Measurements from ENCODE around the gene C5.

DNA sequence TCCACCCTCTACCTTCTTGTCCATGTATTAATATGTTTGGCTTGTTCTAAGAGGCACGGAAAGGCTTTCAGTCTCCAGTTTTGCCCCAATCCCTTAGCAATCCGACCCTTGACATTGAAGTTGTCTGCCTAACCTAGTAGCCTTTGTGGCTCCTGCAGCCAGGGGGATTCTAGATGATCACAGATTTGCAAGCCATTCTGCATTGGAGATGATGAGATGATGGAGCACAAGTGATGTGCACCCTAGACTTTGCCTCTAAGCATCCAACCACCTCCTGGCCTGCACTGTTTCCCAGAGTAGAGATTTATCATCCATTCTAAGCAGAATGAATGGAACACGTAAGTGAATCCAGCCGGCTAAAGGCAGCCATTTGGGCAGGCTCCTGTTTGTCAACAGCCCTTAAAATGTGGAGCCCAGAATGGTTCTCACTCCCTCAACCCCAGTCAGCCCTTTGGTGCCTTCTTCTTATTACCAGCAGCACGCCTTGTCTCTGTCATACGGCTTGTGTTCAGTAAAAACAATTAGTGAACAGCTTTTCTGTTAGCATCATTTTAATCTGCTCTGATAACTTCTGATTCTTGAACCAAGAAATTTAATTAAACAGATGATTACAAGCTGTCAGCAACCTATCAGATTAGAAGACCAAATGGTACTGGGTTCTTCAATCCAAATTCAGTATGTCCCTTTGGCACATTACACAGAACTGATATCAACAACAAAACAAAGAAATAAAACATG lies 117.8 kb downstream of the C5 start:
- TF ChIP-seq, protein P1, sequence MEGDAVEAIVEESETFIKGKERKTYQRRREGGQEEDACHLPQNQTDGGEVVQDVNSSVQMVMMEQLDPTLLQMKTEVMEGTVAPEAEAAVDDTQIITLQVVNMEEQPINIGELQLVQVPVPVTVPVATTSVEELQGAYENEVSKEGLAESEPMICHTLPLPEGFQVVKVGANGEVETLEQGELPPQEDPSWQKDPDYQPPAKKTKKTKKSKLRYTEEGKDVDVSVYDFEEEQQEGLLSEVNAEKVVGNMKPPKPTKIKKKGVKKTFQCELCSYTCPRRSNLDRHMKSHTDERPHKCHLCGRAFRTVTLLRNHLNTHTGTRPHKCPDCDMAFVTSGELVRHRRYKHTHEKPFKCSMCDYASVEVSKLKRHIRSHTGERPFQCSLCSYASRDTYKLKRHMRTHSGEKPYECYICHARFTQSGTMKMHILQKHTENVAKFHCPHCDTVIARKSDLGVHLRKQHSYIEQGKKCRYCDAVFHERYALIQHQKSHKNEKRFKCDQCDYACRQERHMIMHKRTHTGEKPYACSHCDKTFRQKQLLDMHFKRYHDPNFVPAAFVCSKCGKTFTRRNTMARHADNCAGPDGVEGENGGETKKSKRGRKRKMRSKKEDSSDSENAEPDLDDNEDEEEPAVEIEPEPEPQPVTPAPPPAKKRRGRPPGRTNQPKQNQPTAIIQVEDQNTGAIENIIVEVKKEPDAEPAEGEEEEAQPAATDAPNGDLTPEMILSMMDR (IDR thresholded peaks at IDR 0.05) = no peak
- no peak for TF ChIP-seq EZH2phosphoT487 (IDR thresholded peaks at IDR 0.05)
